HUES48 (cell line): Measurements from ENCODE around the gene SLC2A9.

Experiments used
- H3K27ac ChIP-seq: one replicate; pipeline ENCODE4 v1.7.0; 2013; ENCODE audit warnings: low read depth, low read length, inconsistent platforms
- H3K27me3 ChIP-seq: 2 replicates; pipeline ENCODE4 v1.6.1; 2013; ENCODE audit warnings: mild to moderate bottlenecking, low read length; ENCODE audit not compliant: control insufficient read depth, insufficient read depth
- H3K36me3 ChIP-seq: 2 replicates; pipeline ENCODE4 v1.6.1; 2013; ENCODE audit warnings: low read length; ENCODE audit not compliant: control insufficient read depth, insufficient read depth
- H3K4me1 ChIP-seq: 2 replicates; pipeline ENCODE4 v1.6.1; 2013; ENCODE audit warnings: mild to moderate bottlenecking, low read length; ENCODE audit not compliant: control insufficient read depth, insufficient read depth
- H3K4me3 ChIP-seq: 2 replicates; pipeline ENCODE4 v1.5.1; 2013; ENCODE audit warnings: mild to moderate bottlenecking, low read depth, low read length
- H3K9ac ChIP-seq: 2 replicates; pipeline ENCODE4 v1.6.1; 2013; ENCODE audit warnings: mild to moderate bottlenecking, low read depth, low read length, moderate library complexity
- H3K9me3 ChIP-seq: 2 replicates; pipeline ENCODE4 v1.6.1; 2013; ENCODE audit warnings: low read length; ENCODE audit not compliant: control insufficient read depth, insufficient read depth

SLC2A9 gene

GRCh38 chr4:9976293-9976692 is 45.0 kb downstream of the SLC2A9 start:
- peaks cover 22% of the 10 kb centered on the region for H3K27me3 ChIP-seq
- H3K9ac ChIP-seq = no peak overlapping the region
- H3K4me1 ChIP-seq = peaks cover 35% of the 10 kb centered on the region
- H3K36me3 ChIP-seq = no peaks in the 10 kb centered on the region
- no peak overlapping the region for H3K27ac ChIP-seq
- no peaks in the 10 kb centered on the region for H3K9me3 ChIP-seq
- no peak overlapping the region for H3K4me3 ChIP-seq

GRCh38 chr4:9971711-9972110 is 49.6 kb downstream of the SLC2A9 start:
- Histone ChIP-seq H3K4me1 (peaks cover 9% of the 10 kb centered on the region; the same call in 1 of the 2 replicates), H3K4me3 (no peak overlapping the region), H3K9ac (no peak overlapping the region), H3K36me3 (no peaks in the 10 kb centered on the region), H3K27ac (no peak overlapping the region), H3K27me3 (no peaks in the 10 kb centered on the region), H3K9me3 (peaks cover 6% of the 10 kb centered on the region; the same call in 1 of the 2 replicates)

GRCh38 chr4:9970399-9971011 is 50.8 kb downstream of the SLC2A9 start:
- no peak overlapping the region for H3K27ac ChIP-seq
- no peaks in the 10 kb centered on the region for H3K36me3 ChIP-seq
- no peaks in the 10 kb centered on the region for H3K27me3 ChIP-seq
- no peak overlapping the region for H3K9ac ChIP-seq
- peaks cover 6% of the 10 kb centered on the region; the same call in 1 of the 2 replicates for H3K9me3 ChIP-seq
- no peak overlapping the region for H3K4me3 ChIP-seq
- H3K4me1 ChIP-seq = peaks cover 9% of the 10 kb centered on the region; the same call in 1 of the 2 replicates

DNA sequence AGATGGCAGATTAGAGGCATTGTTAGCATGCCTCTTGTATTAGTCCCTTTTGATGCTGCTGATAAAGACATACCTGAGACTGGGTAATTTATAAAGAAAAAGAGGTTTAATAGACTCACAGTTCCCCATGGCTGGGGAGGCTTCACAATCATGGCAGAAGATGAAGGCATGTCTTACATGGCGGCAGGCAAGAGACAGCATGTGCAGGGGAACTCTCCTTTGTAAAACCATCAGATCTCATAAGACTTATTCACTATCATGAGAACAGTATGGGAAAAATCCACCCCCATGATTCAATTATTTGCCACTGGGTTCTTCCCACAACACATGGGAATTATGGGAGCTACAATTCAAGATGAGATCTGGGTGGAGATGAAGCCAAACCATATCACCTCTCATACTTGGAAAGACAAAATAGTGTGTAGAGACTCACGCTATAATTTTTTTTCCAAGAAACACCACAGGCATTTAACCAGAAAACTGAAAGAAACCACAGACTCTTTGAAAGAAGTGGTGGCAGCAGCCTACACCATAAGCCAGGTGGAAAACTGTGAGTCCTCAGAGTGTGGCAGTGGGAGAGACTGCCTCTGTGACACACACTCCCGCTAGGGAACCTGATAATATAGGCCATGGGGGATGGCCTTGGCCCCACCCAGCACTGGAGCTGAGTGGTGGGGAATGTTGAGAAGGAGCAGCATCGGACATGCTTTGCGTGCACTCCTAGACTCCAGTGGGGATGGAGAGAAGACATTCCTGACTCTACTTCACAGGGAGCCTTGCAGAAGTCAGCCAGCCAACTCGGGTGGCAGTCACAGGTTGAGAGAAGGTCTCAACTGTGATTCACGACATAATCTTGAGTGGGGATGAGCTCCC is 51.5 kb downstream of the SLC2A9 start:
- no peak overlapping the region for H3K4me3 ChIP-seq
- H3K27ac ChIP-seq = no peak overlapping the region
- no peaks in the 10 kb centered on the region for H3K36me3 ChIP-seq
- H3K4me1 ChIP-seq = peaks cover 9% of the 10 kb centered on the region; the same call in 1 of the 2 replicates
- H3K9me3 ChIP-seq = peaks cover 6% of the 10 kb centered on the region; the same call in 1 of the 2 replicates
- no peak overlapping the region for H3K9ac ChIP-seq
- no peaks in the 10 kb centered on the region for H3K27me3 ChIP-seq

GRCh38 chr4:9968472-9968871 is 52.8 kb downstream of the SLC2A9 start:
- no peak overlapping the region for H3K27ac ChIP-seq

DNA sequence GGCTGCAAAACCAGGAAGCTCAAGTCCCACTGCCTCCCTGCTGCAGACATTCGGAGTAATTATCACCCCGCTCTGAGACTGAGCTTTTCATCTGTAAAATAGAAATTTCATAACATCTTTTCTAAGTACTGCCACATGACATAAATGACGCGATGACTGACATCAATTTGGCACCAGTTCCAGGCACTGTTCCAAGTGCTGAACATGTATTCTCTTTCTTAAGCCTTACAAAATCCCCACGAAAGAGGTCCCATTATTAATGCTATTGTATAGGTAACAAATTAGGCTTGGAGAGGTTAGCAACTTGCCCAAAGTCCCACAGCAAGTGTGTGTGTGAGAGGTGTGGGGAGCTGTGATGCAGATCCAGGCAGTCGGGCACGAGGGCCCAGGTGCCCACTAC is 56.4 kb downstream of the SLC2A9 start:
- H3K4me1 ChIP-seq = peaks cover 6% of the 10 kb centered on the region; the same call in 1 of the 2 replicates
- H3K9ac ChIP-seq = no peak overlapping the region
- no peak overlapping the region for H3K4me3 ChIP-seq
- no peak overlapping the region for H3K27ac ChIP-seq
- H3K27me3 ChIP-seq = no peaks in the 10 kb centered on the region
- H3K36me3 ChIP-seq = no peaks in the 10 kb centered on the region
- peaks cover under 1% of the 10 kb centered on the region; the same call in 1 of the 2 replicates for H3K9me3 ChIP-seq

More at GRCh38 chr4:9968472-9968871, 52.8 kb downstream of the SLC2A9 start:
- Histone ChIP-seq H3K9ac (no peak overlapping the region), H3K4me3 (no peak overlapping the region), H3K4me1 (peaks cover 14% of the 10 kb centered on the region), H3K36me3 (no peaks in the 10 kb centered on the region), H3K27me3 (no peaks in the 10 kb centered on the region), H3K9me3 (peaks cover 6% of the 10 kb centered on the region; the same call in 1 of the 2 replicates)

GRCh38 chr4:9963328-9963727 is 58.0 kb downstream of the SLC2A9 start:
- peaks cover 6% of the 10 kb centered on the region; the same call in 1 of the 2 replicates for H3K4me1 ChIP-seq
- H3K36me3 ChIP-seq = no peaks in the 10 kb centered on the region
- no peaks in the 10 kb centered on the region for H3K9me3 ChIP-seq
- no peak overlapping the region for H3K9ac ChIP-seq
- no peaks in the 10 kb centered on the region for H3K27me3 ChIP-seq
- no peak overlapping the region for H3K27ac ChIP-seq
- no peak overlapping the region for H3K4me3 ChIP-seq

GRCh38 chr4:9962611-9963314 is 58.5 kb downstream of the SLC2A9 start:
- Histone ChIP-seq H3K4me3 (no peak overlapping the region), H3K36me3 (no peaks in the 10 kb centered on the region), H3K27me3 (no peaks in the 10 kb centered on the region), H3K27ac (no peak overlapping the region), H3K4me1 (peaks cover 6% of the 10 kb centered on the region; the same call in 1 of the 2 replicates), H3K9me3 (no peaks in the 10 kb centered on the region), H3K9ac (no peak overlapping the region)

DNA sequence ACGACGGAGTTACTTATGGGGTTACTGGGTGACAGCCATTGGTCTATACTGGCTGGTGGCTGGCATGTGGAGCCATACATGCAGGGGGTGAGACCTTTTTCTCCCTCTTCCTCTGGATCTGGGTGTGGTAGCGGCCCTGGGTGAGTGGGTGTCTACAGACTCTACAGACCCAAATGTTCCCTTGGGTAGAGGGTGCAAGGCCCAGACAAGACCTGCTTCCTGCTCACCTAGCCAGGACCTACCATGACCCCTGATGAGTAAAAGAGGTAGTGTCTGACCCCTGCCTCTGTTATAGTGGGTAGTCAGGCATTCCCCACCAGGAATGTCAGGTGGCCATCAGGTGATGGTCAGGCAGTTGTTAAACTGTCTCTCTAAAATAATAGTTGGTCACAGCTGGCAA is 66.8 kb downstream of the SLC2A9 start:
- H3K27me3 ChIP-seq = no peaks in the 10 kb centered on the region
- H3K9ac ChIP-seq = no peak overlapping the region
- no peaks in the 10 kb centered on the region; the same call in 1 of the 2 replicates for H3K4me1 ChIP-seq
- H3K4me3 ChIP-seq = no peak overlapping the region
- H3K36me3 ChIP-seq = no peaks in the 10 kb centered on the region
- H3K27ac ChIP-seq = no peak overlapping the region
- no peaks in the 10 kb centered on the region for H3K9me3 ChIP-seq

- H3K27me3 ChIP-seq = no peaks in the 10 kb centered on the region
- H3K27ac ChIP-seq = no peak overlapping the region
- no peak overlapping the region for H3K9ac ChIP-seq
- no peak overlapping the region for H3K4me3 ChIP-seq
- H3K36me3 ChIP-seq = no peaks in the 10 kb centered on the region
- no peaks in the 10 kb centered on the region for H3K9me3 ChIP-seq
- H3K4me1 ChIP-seq = no peaks in the 10 kb centered on the region; the same call in 1 of the 2 replicates
Measured at GRCh38 chr4:9953089-9953488, 68.2 kb downstream of the SLC2A9 start.
